ENCODE measurements around the gene ITGA11.

ITGA11 gene

DNA sequence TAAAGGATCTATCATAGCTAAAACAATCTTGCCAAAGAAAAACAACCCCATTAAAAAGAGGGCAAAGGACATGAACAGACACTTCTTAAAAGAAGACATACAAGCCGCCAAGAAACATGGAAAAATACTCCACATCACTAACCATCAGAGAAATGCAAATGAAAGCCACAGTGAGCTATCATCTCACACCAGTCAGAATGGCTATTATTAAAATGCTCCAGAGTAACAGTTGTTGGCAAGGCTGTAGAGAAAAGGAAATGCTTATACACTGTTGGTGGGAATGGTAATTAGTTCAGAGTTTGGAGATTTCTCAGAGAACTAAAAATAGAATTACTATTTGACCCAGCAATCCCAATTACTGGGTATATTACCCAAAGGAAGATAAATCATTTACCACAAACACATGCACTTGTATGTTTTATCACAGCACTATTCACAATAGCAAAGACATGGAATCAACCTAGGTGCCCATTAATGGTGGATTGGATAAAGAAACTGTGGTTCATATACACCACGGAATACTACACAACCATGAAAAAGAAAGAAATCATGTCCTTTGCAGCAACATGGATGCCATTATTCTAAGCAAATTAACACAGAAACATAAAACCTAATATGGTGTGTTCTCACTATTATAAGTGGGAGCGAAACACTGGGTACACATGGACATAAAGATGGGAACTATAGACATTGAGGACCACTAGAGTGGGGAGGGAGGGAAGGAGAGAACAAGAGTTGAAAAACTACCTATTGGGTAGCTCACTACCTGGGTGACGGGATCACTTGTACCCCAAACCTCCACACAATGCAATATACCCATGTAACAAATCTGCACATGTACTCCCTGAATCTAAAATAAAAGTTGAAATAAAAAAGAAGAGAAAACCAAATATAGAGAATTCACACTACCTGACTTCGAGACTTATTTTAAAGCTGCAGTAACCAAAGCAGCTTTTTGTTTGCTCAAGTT, 32.6 kb downstream of the ITGA11 start:
- TF ChIP-seq, protein P1, sequence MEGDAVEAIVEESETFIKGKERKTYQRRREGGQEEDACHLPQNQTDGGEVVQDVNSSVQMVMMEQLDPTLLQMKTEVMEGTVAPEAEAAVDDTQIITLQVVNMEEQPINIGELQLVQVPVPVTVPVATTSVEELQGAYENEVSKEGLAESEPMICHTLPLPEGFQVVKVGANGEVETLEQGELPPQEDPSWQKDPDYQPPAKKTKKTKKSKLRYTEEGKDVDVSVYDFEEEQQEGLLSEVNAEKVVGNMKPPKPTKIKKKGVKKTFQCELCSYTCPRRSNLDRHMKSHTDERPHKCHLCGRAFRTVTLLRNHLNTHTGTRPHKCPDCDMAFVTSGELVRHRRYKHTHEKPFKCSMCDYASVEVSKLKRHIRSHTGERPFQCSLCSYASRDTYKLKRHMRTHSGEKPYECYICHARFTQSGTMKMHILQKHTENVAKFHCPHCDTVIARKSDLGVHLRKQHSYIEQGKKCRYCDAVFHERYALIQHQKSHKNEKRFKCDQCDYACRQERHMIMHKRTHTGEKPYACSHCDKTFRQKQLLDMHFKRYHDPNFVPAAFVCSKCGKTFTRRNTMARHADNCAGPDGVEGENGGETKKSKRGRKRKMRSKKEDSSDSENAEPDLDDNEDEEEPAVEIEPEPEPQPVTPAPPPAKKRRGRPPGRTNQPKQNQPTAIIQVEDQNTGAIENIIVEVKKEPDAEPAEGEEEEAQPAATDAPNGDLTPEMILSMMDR (IDR thresholded peaks at IDR 0.05): no peak

DNA sequence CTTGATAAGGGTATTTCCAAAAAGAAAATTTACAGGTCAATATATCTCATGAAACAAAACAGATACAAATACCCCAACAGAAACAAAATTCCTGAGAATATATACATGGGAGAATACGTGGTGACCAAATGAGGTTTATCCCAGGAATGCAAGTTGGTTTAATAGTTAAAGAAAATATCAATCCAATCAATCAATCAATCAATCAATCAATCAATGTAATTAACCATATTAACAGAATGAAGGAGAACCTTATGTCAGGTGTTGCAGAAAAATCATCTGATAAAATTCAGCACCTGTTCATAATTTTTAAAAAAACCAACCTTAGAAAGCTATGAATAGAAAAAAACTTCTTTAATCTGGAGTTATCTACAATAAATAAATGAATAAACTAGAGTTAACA, 35.9 kb downstream of the ITGA11 start:
- TF ChIP-seq, protein P1 (IDR thresholded peaks at IDR 0.05): no peak

DNA sequence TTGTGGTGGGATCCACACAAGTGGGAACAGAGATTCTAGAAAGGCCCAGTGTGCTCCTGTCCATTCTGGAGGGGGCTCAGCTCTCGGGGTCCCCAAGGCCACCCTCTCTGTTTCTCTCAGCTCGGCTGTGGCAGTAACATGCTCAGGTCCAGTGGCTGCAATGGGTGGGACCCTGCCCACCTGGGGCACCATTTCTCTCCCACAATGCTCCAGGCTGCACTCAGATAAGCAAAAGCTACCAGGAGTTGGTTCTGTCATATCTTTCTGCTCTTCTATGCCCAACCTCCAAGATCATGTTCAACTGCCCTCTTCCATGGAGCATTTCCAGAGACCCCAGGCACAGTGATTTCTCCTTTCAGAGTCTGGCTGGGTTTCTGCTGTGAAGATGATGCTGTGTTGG, 40.8 kb downstream of the ITGA11 start:
- TF ChIP-seq, protein P1 (IDR thresholded peaks at IDR 0.05): no peak

DNA sequence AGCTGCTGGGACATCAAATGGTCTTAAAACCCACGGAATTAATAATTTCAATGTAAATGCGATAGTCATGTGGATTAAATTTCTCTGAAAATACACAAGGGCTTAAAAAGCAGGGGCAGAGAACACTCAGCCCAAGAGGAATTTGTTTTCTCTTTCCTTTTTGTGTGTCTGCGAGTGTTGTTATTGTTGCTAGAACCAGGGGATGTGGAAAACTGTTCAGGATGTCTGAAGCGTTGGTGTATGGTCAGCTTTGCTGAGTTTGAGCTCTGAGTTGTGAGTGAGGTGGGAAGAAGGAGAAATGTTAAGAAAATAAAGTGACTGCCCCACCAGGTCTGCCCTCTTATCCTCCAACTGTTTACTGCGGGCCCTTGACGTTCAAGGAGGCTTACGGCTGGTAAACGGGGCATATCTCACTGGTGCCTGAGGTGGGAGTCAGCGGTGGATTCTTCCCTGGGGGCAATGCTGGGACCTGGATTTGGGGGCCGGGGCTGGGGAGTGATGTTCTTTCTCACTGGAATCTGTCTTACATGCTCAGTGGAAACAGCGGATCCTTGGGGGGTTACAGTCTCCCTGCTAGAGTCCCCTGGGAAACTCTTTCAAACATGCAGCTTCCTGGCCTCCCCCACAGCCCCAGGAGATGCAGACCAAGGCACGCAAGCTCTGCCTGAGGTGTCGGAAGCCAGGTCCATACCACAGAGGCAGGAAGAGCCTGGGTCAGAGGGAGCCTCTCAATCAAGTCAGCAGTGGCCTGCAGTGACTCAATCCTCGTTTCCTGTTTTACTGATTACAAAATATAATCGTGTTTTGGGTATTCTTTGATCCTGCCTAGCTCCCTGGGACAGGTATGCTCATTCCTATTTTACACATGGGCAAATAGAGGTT, 41.8 kb downstream of the ITGA11 start:
- TF ChIP-seq, protein P1 (IDR thresholded peaks at IDR 0.05): no peak

DNA sequence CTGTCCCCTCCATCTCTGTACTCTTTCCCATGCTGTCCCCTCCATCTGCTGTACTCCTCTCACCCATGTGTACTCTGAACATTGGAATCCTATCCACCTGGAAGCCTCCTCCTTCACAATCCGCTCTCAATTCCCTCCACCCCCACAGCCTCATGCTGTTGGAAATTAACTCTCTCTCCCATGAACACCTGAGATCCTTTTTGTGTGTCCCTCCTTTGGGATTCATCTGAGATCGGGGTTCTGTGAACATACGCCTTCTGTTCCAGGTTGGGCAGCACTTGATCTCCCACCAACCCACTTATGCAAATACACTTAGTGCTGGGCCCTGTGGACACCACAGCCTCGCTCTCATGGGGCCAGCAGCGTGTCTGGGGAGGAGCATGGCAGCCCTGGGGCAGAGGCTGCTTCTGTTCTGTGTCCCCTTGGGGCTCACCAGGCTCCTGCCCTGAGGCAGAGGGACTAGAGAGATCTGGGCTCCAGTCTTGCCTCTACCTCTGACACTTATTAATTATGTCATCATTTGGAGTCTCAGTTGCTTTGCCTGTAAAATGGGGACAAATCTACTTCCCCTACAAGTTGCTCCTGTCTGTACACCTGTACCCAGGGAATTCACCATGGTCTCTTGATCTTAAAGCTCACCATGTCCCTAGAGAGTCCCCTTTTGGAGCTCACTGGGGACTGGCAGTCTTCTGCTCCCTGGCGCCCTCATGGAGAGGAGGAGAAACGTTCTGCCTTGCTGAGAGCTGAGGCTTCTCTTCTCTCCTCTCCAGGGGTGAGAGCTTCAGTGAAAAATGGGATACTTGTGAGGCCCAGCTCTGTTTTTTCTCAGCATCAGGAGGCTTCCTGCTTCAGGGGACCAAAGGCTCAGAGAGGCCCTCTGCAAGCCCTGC, 42.7 kb downstream of the ITGA11 start:
- TF ChIP-seq, protein P1 (IDR thresholded peaks at IDR 0.05): no peak

DNA sequence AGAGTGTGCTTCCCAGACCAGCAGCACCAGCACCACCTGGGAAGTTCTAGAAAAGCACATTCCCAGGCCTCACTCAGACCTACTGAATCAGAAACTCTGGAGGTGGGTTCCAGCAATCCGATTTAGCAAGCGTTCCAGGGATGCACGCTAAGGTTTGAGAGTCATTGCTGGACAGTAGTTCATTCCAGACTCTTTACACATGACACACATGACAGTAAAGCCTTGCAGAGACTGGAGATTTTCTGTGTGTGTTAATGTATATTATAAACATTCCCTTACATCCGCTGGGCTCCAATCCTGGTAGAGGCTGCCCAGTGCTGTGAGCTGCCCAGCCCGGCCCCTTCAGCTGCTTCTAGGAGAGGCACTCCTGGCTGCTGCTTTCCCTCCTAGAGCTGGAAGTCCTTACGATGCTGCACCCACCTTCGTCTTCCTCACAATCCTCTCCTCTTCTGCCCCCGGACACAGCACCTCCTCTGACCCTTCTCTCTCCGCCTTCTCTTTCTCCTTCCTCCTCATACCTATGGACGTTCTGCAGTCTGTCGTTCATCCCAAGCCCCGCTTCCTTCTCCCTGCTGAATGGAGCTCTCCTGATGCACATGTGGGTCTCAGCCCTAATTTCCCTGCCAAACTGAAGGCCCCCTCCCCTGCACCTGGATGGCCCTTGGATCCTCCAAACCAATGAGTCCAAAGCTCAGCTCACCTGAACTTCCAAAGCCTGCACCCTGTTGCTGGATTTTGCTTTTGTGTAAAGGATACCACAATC, 44.4 kb downstream of the ITGA11 start:
- TF ChIP-seq, protein P1 (IDR thresholded peaks at IDR 0.05): no peak
